Lung (tissue), 12 donors: ENCODE measurements around the gene TMA7B. TPM values are rescaled to one million over a fixed set of nuclear protein-coding genes. Genes with fewer than 3 reads are reported as not detected.

Source experiments
- ATAC-seq: fragments of 200-7000 bp; cut with Tn5 transposase; one replicate; pipeline ENCODE4 v1.9.1; 2020; ENCODE audit warnings: moderate number of reproducible peaks; ENCODE audit not compliant: insufficient read depth, low FRiP score
- DNase-seq, 3 donors: peaks; one replicate each; pipeline ENCODE4 v3.0.0-alpha.2; 2013 to 2017
- H3K27ac ChIP-seq, 2 donors: one replicate each; pipeline ENCODE4 v1.5.1; 2013; ENCODE audit warnings: mild to moderate bottlenecking in 2 of 2, moderate library complexity in 2 of 2, control low read depth in 1 of 2, inconsistent platforms in 1 of 2, low read depth in 1 of 2, low read length in 1 of 2
- H3K27me3 ChIP-seq, 3 donors: one replicate each; pipeline ENCODE4 v1.5.1; 2013; ENCODE audit warnings: low read length in 2 of 3; ENCODE audit not compliant: control insufficient read depth in 3 of 3, insufficient read depth in 3 of 3
- H3K36me3 ChIP-seq, 4 donors: one replicate each; pipeline ENCODE4 v1.5.1; 2013; ENCODE audit warnings: low read length in 4 of 4, mild to moderate bottlenecking in 1 of 4, moderate library complexity in 1 of 4; ENCODE audit not compliant: control insufficient read depth in 4 of 4, insufficient read depth in 4 of 4
- H3K4me1 ChIP-seq, 5 donors: one replicate each; pipeline ENCODE4 v1.5.1; 2013; ENCODE audit warnings: low read length in 5 of 5, mild to moderate bottlenecking in 2 of 5, moderate library complexity in 1 of 5; ENCODE audit not compliant: control insufficient read depth in 5 of 5, insufficient read depth in 5 of 5
- H3K4me3 ChIP-seq: one replicate; pipeline ENCODE4 v1.5.1; 2013; ENCODE audit warnings: mild to moderate bottlenecking, control low read depth, moderate library complexity
- H3K9ac ChIP-seq, 2 donors: one replicate each; pipeline ENCODE4 v1.5.1; 2013; ENCODE audit warnings: low read length in 2 of 2, control low read depth in 1 of 2; ENCODE audit not compliant: insufficient read depth in 1 of 2
- H3K9me3 ChIP-seq, 4 donors: one replicate each; pipeline ENCODE4 v1.5.1; 2013; ENCODE audit warnings: low read length in 3 of 4, mild to moderate bottlenecking in 1 of 4, moderate library complexity in 1 of 4; ENCODE audit not compliant: control insufficient read depth in 4 of 4, insufficient read depth in 3 of 4
- WGBS, 2 donors: extraction: QIAGEN DNeasy Blood & Tissue Kit; methylation state at CpG; one replicate each; pipeline ENCODE4 v1.1.7; 2013; 5-methylcytosine and 5-hydroxymethylcytosine counted together
- polyA plus RNA-seq, 2 donors: library from polyadenylated mRNA; stranded (reverse); fragments of 200-250 nt; gene quantifications; one replicate each; pipeline ENCODE4 v1.2.1, GENCODE V29; 2013
- total RNA-seq, 2 donors: library from RNA; depleted of rRNA in 1 of 2; stranded (reverse); fragments of >200 nt in 1 of 2; gene quantifications; one replicate each; pipeline ENCODE4 v1.2.1, GENCODE V29; 2014 to 2021
- TF ChIP-seq, protein P1 (sequence below): IDR thresholded peaks from 2 replicates; pipeline ENCODE4 v1.5.1; 2012; ENCODE audit warnings: mild to moderate bottlenecking; ENCODE audit errors: control extremely low read depth, extremely low read depth
- donor health status: control.
- donor health status: control.
- donor health status: Bipolar disorder and iron deficiency.
- donor health status: healthy.
- donor health status: DM: yes; HTN: yes; CAD: no.

The TMA7B gene
- total and polyA plus RNA-seq, 4 donors = 0.31 to 0.57 (median 0.38) TPM

- peak; percentile 27 for ATAC-seq
- Histone ChIP-seq H3K27ac (no peak overlapping the region), H3K27me3 (peaks cover 4 to 50% (median 20%) of the 10 kb centered on the region in 3 donors), H3K9ac (no peak overlapping the region), H3K36me3 (no peaks in the 10 kb centered on the region), H3K4me3 (no peak overlapping the region), H3K9me3 (no peaks in the 10 kb centered on the region), H3K4me1 (peaks cover 0 to 36% (median 4%) of the 10 kb centered on the region in 5 donors)
- WGBS, 2 donors = 52 to 73% methylated on average over 5 of the region's 5 CpGs
- peak; percentile 60 to 79 (median 62) for DNase-seq
- TF ChIP-seq, protein P1, sequence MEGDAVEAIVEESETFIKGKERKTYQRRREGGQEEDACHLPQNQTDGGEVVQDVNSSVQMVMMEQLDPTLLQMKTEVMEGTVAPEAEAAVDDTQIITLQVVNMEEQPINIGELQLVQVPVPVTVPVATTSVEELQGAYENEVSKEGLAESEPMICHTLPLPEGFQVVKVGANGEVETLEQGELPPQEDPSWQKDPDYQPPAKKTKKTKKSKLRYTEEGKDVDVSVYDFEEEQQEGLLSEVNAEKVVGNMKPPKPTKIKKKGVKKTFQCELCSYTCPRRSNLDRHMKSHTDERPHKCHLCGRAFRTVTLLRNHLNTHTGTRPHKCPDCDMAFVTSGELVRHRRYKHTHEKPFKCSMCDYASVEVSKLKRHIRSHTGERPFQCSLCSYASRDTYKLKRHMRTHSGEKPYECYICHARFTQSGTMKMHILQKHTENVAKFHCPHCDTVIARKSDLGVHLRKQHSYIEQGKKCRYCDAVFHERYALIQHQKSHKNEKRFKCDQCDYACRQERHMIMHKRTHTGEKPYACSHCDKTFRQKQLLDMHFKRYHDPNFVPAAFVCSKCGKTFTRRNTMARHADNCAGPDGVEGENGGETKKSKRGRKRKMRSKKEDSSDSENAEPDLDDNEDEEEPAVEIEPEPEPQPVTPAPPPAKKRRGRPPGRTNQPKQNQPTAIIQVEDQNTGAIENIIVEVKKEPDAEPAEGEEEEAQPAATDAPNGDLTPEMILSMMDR = no peak
Measured at GRCh38 chr22:39917197-39917643, 43.0 kb upstream of the TMA7B start.

GRCh38 chr22:39917776-39918495 is 42.3 kb upstream of the TMA7B start:
- TF ChIP-seq, protein P1 = no peak
- H3K9me3 ChIP-seq = no peaks in the 10 kb centered on the region
- H3K9ac ChIP-seq = no peak overlapping the region
- peaks cover 0 to 50% (median 15%) of the 10 kb centered on the region in 3 donors for H3K27me3 ChIP-seq
- peaks cover 0 to 36% (median 4%) of the 10 kb centered on the region in 5 donors for H3K4me1 ChIP-seq
- no peak overlapping the region for H3K4me3 ChIP-seq
- DNase-seq = peak; percentile 54 to 92 (median 86)
- no peak overlapping the region for H3K27ac ChIP-seq
- no peaks in the 10 kb centered on the region for H3K36me3 ChIP-seq
- no peak for ATAC-seq
- WGBS, 2 donors = 43 to 56% methylated on average over 12 of the region's 12 CpGs

DNA sequence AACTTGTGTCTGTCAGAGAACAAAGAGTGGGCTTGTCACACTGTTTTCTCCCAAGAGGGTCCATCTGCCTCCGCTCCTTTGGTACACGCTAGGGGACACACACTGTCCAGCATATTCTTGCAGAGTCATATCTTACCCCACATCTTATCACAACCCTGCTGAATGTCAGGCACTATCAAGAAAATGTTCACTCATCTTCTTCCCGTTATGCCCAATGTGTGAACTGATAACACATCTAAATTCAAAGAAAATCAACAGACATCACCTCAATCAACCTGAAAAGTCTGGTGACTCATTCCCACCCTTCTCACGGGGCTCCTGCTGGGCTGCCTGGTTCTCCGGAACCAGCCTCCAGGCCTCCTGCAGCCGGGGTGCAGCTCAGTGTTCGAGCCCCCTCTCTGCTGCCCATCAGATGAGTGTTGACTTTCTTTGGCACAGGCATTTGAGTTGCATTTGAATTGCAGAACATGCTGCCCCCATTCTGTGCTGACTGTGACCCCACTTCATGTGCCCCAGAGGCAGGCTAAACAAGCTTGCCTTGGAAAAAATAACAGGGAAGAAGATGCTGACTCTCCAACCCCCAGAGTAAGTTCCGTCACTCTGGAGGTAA is 40.0 kb upstream of the TMA7B start:
- Histone ChIP-seq H3K27me3 (peaks cover 0 to 39% (median 3%) of the 10 kb centered on the region in 3 donors), H3K4me1 (peaks cover 0 to 43% (median 4%) of the 10 kb centered on the region in 5 donors), H3K9ac (no peak overlapping the region), H3K27ac (no peak overlapping the region), H3K9me3 (no peaks in the 10 kb centered on the region), H3K4me3 (no peak overlapping the region), H3K36me3 (no peaks in the 10 kb centered on the region)
- TF ChIP-seq, protein P1 = no peak
- ATAC-seq (no peak), DNase-seq (no peak)
- 73 to 86% methylated on average over 8 of the region's 8 CpGs for WGBS, 2 donors
